HCT116 (cell line): ENCODE data around the gene C1orf185. TPM values are rescaled to one million over a fixed set of nuclear protein-coding genes. Genes with fewer than 3 reads are reported as not detected.

ENCODE experiments used
- ATAC-seq: fragments of 200-7000 bp; cut with Tn5 transposase; 2 replicates; pipeline ENCODE4 v1.9.1; 2020; ENCODE audit warnings: mild to moderate bottlenecking, moderate library complexity
- BruUV-seq: library from RNA; stranded (reverse); fragments of 400-500 nt; replicated peaks from 2 replicates; lab custom pipeline; 2021; lab: Mats Ljungman, UMichigan
- CTCF ChIA-PET: fragments of 300-600 bp; sonication (Branson Sonifier 250); formaldehyde crosslinking; loops from one replicate; lab custom pipeline; 2021; ENCODE audit warnings: antibody characterized with exemption; lab: Charles Lee
- POLR2A ChIA-PET: fragments of 300-600, 350-600 bp; sonication (Branson Sonifier 250); formaldehyde crosslinking; loops from one replicate; lab custom pipeline; 2021; ENCODE audit warnings: antibody characterized with exemption; lab: Charles Lee
- RAD21 ChIA-PET, 2 experiments: fragments of 300-600 bp; sonication (Branson Sonifier 250); formaldehyde crosslinking; loops; one replicate each; lab custom pipeline; 2023; ENCODE audit warnings: low total read pairs in 2 of 2; ENCODE audit not compliant: uncharacterized antibody in 2 of 2, unreplicated experiment in 2 of 2, low non-redundant PET in 1 of 2; lab: Charles Lee
- DNase-seq: peaks from one replicate; pipeline ENCODE4 v3.0.0-alpha.2; 2010; ENCODE audit warnings: low read depth, low spot score
- H2AFZ ChIP-seq: fragments of 200-600 bp; shearing (Covaris generic), sonication (generic); 2 replicates; pipeline ENCODE4 v1.6.1; 2017; ENCODE audit warnings: low read depth, mixed run types, mixed read lengths, antibody characterized with exemption, low read length; ENCODE audit not compliant: poor library complexity, severe bottlenecking
- H3K27ac ChIP-seq: 2 replicates; pipeline ENCODE4 v1.5.1; 2012; ENCODE audit warnings: low read depth, low read length
- H3K27me3 ChIP-seq: fragments of 200-600 bp; sonication (generic); 2 replicates; pipeline ENCODE4 v1.6.1; 2016; ENCODE audit warnings: mixed run types, low read length, mixed read lengths; ENCODE audit not compliant: insufficient read depth
- H3K36me3 ChIP-seq, 2 experiments: fragments of 200-500 bp in 1 of 2; fragments of 200-600 bp in 1 of 2; sonication (Bioruptor generic) in 1 of 2; sonication (generic) in 1 of 2; 2 replicates each; pipeline versions ENCODE4 v1.5.1 to v1.6.1; 2014 to 2016; ENCODE audit warnings: low read length in 2 of 2, inconsistent platforms in 1 of 2, mixed read lengths in 1 of 2, mixed run types in 1 of 2; ENCODE audit not compliant: insufficient read depth in 2 of 2, control insufficient read depth in 1 of 2
- H3K4me1 ChIP-seq, 2 experiments: fragments of 200-600 bp in 1 of 2; sonication (generic) in 1 of 2; 2 replicates each; pipeline versions ENCODE4 v1.5.1 to v1.6.1; 2012 to 2017; ENCODE audit warnings: low read length in 2 of 2, inconsistent platforms in 1 of 2, mild to moderate bottlenecking in 1 of 2, mixed read lengths in 1 of 2, mixed run types in 1 of 2, moderate library complexity in 1 of 2; ENCODE audit not compliant: insufficient read depth in 2 of 2, control insufficient read depth in 1 of 2
- H3K4me2 ChIP-seq: fragments of 200-600 bp; sonication (generic); 2 replicates; pipeline ENCODE4 v1.6.1; 2017; ENCODE audit warnings: mixed run types, low read length, mixed read lengths
- H3K4me3 ChIP-seq, 2 experiments: fragments of 200-600 bp in 1 of 2; sonication (generic) in 1 of 2; replicated peaks in 1 of 2; 2 replicates each; pipeline ENCODE4 v1.5.1; 2011 to 2016; ENCODE audit warnings: low read length in 2 of 2, control low read depth in 1 of 2, low read depth in 1 of 2, mild to moderate bottlenecking in 1 of 2, mixed read lengths in 1 of 2, mixed run types in 1 of 2
- H3K79me2 ChIP-seq: fragments of 200-600 bp; sonication (generic); 2 replicates; pipeline ENCODE4 v1.6.1; 2017; ENCODE audit warnings: mild to moderate bottlenecking, mixed run types, low read length, moderate library complexity, mixed read lengths; ENCODE audit not compliant: insufficient read depth
- H3K9ac ChIP-seq: fragments of 200-600 bp; sonication (generic); 2 replicates; pipeline ENCODE4 v1.6.1; 2016; ENCODE audit warnings: low read length, mixed read lengths
- H3K9me2 ChIP-seq: fragments of 200-600 bp; sonication (generic), shearing (Covaris generic); 2 replicates; pipeline ENCODE4 v1.6.1; 2017; ENCODE audit warnings: mixed run types, mild to moderate bottlenecking, moderate library complexity; ENCODE audit not compliant: insufficient read depth
- H3K9me3 ChIP-seq, 2 experiments: fragments of 200-500 bp in 1 of 2; fragments of 200-600 bp in 1 of 2; sonication (Bioruptor generic) in 1 of 2; sonication (generic) in 1 of 2; 2 replicates each; pipeline ENCODE4 v1.6.1; 2014 to 2017; ENCODE audit warnings: low read length in 2 of 2, mixed read lengths in 2 of 2, inconsistent platforms in 1 of 2, low read depth in 1 of 2, mild to moderate bottlenecking in 1 of 2, mixed run types in 1 of 2, moderate library complexity in 1 of 2; ENCODE audit not compliant: control insufficient read depth in 1 of 2, insufficient read depth in 1 of 2
- H4K20me1 ChIP-seq: fragments of 200-600 bp; sonication (generic), shearing (Covaris generic); 2 replicates; pipeline ENCODE4 v1.6.1; 2017; ENCODE audit warnings: mixed run types, mild to moderate bottlenecking, moderate library complexity; ENCODE audit not compliant: insufficient read depth
- CBX3 ChIP-seq: IDR thresholded peaks from 2 replicates; pipeline ENCODE4 v1.6.1; 2012; ENCODE audit warnings: low read depth
- EGR1 ChIP-seq: IDR thresholded peaks from 2 replicates; pipeline ENCODE4 v1.6.1; 2012; ENCODE audit warnings: low read depth
- EZH2phosphoT487 ChIP-seq: fragments of 200-600 bp; IDR thresholded peaks from 2 replicates; pipeline ENCODE4 v1.6.1; 2018; ENCODE audit warnings: antibody characterized with exemption, borderline replicate concordance
- POLR2A ChIP-seq: IDR thresholded peaks from 2 replicates; pipeline ENCODE4 v1.7.0; 2011; ENCODE audit warnings: borderline replicate concordance; ENCODE audit not compliant: insufficient read depth, insufficient read length; ENCODE audit errors: extremely low read depth
- SP1 ChIP-seq: IDR thresholded peaks from 2 replicates; pipeline ENCODE4 v1.6.1; 2012; ENCODE audit warnings: low read depth
- SRF ChIP-seq: IDR thresholded peaks from 2 replicates; pipeline ENCODE4 v1.6.1; 2012; ENCODE audit warnings: low read depth
- YY1 ChIP-seq: IDR thresholded peaks from 2 replicates; pipeline ENCODE4 v1.6.1; 2011; ENCODE audit warnings: low read length, low read depth, moderate library complexity, mild to moderate bottlenecking; ENCODE audit not compliant: insufficient replicate concordance; ENCODE audit errors: extremely low read depth
- ZNF274 ChIP-seq: fragments of 200-500 bp; sonication (Bioruptor generic); IDR thresholded peaks from 2 replicates; pipeline ENCODE4 v1.6.1; 2014; ENCODE audit warnings: mild to moderate bottlenecking, low read depth, low read length, inconsistent platforms
- intact Hi-C: fragments of 100-400 bp; cut with micrococcal nuclease; formaldehyde crosslinking; loops from 2 replicates; pipeline ENCODE4 v1.10.0; 2022
- total RNA-seq: library from RNA; stranded (reverse); gene quantifications from one replicate; pipeline ENCODE4 v1.2.1, GENCODE V29; 2021; ENCODE audit not compliant: unreplicated experiment
- TF ChIP-seq, protein P1 (sequence below): IDR thresholded peaks from 2 replicates; pipeline ENCODE4 v1.6.1; 2012
- TF ChIP-seq, protein P2 (sequence below), 3 experiments: fragments of 200-600 bp in 1 of 3; sonication (generic) in 1 of 3; IDR thresholded peaks in 2 of 3; conservative IDR thresholded peaks in 1 of 3; 2 replicates each; pipeline ENCODE4 v1.5.1; 2012 to 2017; ENCODE audit warnings: low read depth in 2 of 3, low read length in 2 of 3, antibody characterized with exemption in 1 of 3, borderline replicate concordance in 1 of 3, control low read depth in 1 of 3, mild to moderate bottlenecking in 1 of 3, mixed read lengths in 1 of 3, mixed run types in 1 of 3, moderate library complexity in 1 of 3; ENCODE audit not compliant: insufficient read depth in 1 of 3

C1orf185 gene
- total RNA-seq, 1 experiment from 2014 or later = not detected

DNA sequence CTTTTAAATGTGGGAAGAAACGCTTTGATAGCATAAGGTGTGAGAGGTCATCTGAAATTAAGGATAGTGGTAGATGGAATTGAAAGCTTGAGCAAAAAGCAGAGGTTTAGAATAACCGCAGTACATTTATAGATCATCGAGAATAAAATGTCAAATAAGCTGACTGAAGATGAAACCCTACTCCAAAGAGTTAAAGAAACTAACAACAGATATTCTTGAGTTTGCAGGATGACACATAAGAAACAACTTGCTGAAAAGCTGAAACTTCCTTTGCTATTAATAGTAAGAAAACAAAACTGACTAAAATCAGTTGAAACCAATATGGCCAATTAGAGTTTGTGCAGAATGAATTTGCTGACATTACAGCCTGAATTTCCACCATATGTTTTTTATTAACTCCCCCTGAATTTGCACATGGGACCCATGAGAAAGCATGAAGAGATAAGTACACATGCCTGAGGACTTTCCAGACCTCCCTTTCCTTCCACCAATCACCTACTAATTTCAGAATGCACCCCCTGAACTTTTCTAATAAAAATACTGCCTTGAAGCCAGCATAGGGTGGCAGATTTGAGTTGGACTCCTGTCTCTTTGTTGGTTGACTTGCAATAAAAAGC, 1.7 kb upstream of the C1orf185 start:
- DNase-seq = no peak
- ATAC-seq = no peak
- RAD21 ChIA-PET = no interaction called here
- TF ChIP-seq EGR1 = no peak
- TF ChIP-seq YY1 = no peak
- no peak for TF ChIP-seq POLR2A
- TF ChIP-seq, protein P1, sequence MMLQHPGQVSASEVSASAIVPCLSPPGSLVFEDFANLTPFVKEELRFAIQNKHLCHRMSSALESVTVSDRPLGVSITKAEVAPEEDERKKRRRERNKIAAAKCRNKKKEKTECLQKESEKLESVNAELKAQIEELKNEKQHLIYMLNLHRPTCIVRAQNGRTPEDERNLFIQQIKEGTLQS = no peak
- no peak for TF ChIP-seq SRF
- TF ChIP-seq EZH2phosphoT487 = no peak
- TF ChIP-seq CBX3 = no peak
- TF ChIP-seq SP1 = no peak
- no peak for TF ChIP-seq ZNF274
- TF ChIP-seq, protein P2, sequence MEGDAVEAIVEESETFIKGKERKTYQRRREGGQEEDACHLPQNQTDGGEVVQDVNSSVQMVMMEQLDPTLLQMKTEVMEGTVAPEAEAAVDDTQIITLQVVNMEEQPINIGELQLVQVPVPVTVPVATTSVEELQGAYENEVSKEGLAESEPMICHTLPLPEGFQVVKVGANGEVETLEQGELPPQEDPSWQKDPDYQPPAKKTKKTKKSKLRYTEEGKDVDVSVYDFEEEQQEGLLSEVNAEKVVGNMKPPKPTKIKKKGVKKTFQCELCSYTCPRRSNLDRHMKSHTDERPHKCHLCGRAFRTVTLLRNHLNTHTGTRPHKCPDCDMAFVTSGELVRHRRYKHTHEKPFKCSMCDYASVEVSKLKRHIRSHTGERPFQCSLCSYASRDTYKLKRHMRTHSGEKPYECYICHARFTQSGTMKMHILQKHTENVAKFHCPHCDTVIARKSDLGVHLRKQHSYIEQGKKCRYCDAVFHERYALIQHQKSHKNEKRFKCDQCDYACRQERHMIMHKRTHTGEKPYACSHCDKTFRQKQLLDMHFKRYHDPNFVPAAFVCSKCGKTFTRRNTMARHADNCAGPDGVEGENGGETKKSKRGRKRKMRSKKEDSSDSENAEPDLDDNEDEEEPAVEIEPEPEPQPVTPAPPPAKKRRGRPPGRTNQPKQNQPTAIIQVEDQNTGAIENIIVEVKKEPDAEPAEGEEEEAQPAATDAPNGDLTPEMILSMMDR (IDR thresholded peaks at IDR 0.05 in 2 of 3, conservative IDR thresholded peaks at IDR 0.05 in 1 of 3; ENCODE audit: borderline replicate concordance in 1 of 3, insufficient read depth in 1 of 3, low read depth in 2 of 3, low read length in 2 of 3) = no peak
- TF ChIP-seq, all 23 proteins: peak for 0
- intact Hi-C loops = no loop called here
- Histone ChIP-seq H4K20me1 (no peaks in the 10 kb centered on the region), H3K27ac (no peak overlapping the region), H2AFZ (peak overlapping the region; percentile 74), H3K9me2 (no peaks in the 10 kb centered on the region), H3K4me1 (no peaks in the 10 kb centered on the region), H3K9ac (no peak overlapping the region), H3K79me2 (no peaks in the 10 kb centered on the region), H3K9me3 (no peaks in the 10 kb centered on the region), H3K4me3 (no peak overlapping the region), H3K36me3 (no peaks in the 10 kb centered on the region), H3K27me3 (no peaks in the 10 kb centered on the region), H3K4me2 (no peak overlapping the region)
- CTCF ChIA-PET = interaction anchor here (1.1 kb wide), 1 partner anchor 171 kb away, joined by 3 read pairs; no protein-coding TSS in a partner anchor
- POLR2A ChIA-PET = no interaction called here
- no TSS peak for BruUV-seq
